SK-N-SH (cell line): Measurements from ENCODE around the gene TAF6L. TPM values are rescaled to one million over a fixed set of nuclear protein-coding genes. Genes with fewer than 3 reads are reported as not detected.

Experiments used
- CTCF ChIA-PET: fragments of 300-600, 350-600 bp; formaldehyde crosslinking; extraction: SDS; loops from one replicate; lab custom pipeline; 2021; lab: Yijun Ruan, JAX
- POLR2A ChIA-PET: fragments of 350-600 bp; sonication (Branson Sonifier 250); formaldehyde crosslinking; extraction: SDS; loops from one replicate; lab custom pipeline; 2020; ENCODE audit warnings: antibody characterized with exemption, inconsistent platforms; lab: Yijun Ruan, JAX
- DNase-seq: peaks from one replicate; pipeline ENCODE4 v3.0.0; 2012
- H2AFZ ChIP-seq: fragments of 200-600 bp; sonication (generic); 2 replicates; pipeline ENCODE4 v1.8.1; 2016; ENCODE audit warnings: antibody characterized with exemption, mild to moderate bottlenecking, low read depth
- H3F3A ChIP-seq: fragments of 200-600 bp; sonication (generic); replicated peaks from 2 replicates; pipeline ENCODE3; 2016; ENCODE audit warnings: antibody characterized with exemption, mild to moderate bottlenecking; ENCODE audit not compliant: insufficient read depth
- H3K27ac ChIP-seq, 2 experiments: fragments of 200-500 bp in 1 of 2; fragments of 200-600 bp in 1 of 2; sonication (Bioruptor generic) in 1 of 2; sonication (generic), shearing (Covaris generic) in 1 of 2; 2 replicates each; pipeline versions ENCODE4 v1.5.1 to v1.6.1; 2014 to 2016; ENCODE audit warnings: low read depth in 2 of 2, inconsistent platforms in 1 of 2, low read length in 1 of 2, mild to moderate bottlenecking in 1 of 2, mixed read lengths in 1 of 2
- H3K27me3 ChIP-seq: fragments of 200-600 bp; sonication (generic), shearing (Covaris generic); 2 replicates; pipeline ENCODE4 v1.6.1; 2016; ENCODE audit warnings: mixed run types; ENCODE audit not compliant: insufficient read depth
- H3K36me3 ChIP-seq, 2 experiments: fragments of 200-500 bp in 1 of 2; fragments of 200-600 bp in 1 of 2; sonication (Bioruptor generic) in 1 of 2; sonication (generic) in 1 of 2; replicated peaks in 1 of 2; 2 replicates each; pipeline versions ENCODE3 to v1.5.1; 2014 to 2016; ENCODE audit warnings: low read length in 1 of 2, mild to moderate bottlenecking in 1 of 2; ENCODE audit not compliant: insufficient read depth in 2 of 2, control insufficient read depth in 1 of 2
- H3K4me1 ChIP-seq, 2 experiments: fragments of 200-500 bp in 1 of 2; fragments of 200-600 bp in 1 of 2; sonication (Bioruptor generic) in 1 of 2; sonication (generic), shearing (Covaris generic) in 1 of 2; 2 replicates each; pipeline versions ENCODE4 v1.5.1 to v1.6.1; 2014 to 2016; ENCODE audit warnings: low read depth in 1 of 2, low read length in 1 of 2, mixed run types in 1 of 2; ENCODE audit not compliant: insufficient read depth in 2 of 2, control insufficient read depth in 1 of 2
- H3K4me2 ChIP-seq: fragments of 200-600 bp; sonication (generic), shearing (Covaris generic); 2 replicates; pipeline ENCODE4 v1.6.1; 2017; ENCODE audit warnings: mixed run types
- H3K4me3 ChIP-seq, 2 experiments: fragments of 200-500 bp in 1 of 2; fragments of 200-600 bp in 1 of 2; sonication (Bioruptor generic) in 1 of 2; sonication (generic), shearing (Covaris generic) in 1 of 2; 2 replicates each; pipeline versions ENCODE4 v1.5.1 to v1.8.1; 2014 to 2016; ENCODE audit warnings: low read depth in 2 of 2, inconsistent platforms in 1 of 2, low read length in 1 of 2, mild to moderate bottlenecking in 1 of 2, mixed read lengths in 1 of 2, moderate library complexity in 1 of 2
- H3K79me2 ChIP-seq: fragments of 200-600 bp; sonication (generic); 2 replicates; pipeline ENCODE4 v1.8.1; 2017; ENCODE audit warnings: mild to moderate bottlenecking; ENCODE audit not compliant: insufficient read depth
- H3K9ac ChIP-seq: fragments of 200-600 bp; sonication (generic); 2 replicates; pipeline ENCODE4 v1.6.1; 2017; ENCODE audit warnings: mixed run types
- H3K9me2 ChIP-seq: fragments of 200-600 bp; sonication (generic); 2 replicates; pipeline ENCODE4 v1.6.1; 2017; ENCODE audit warnings: mixed run types
- H3K9me3 ChIP-seq: fragments of 200-600 bp; sonication (generic); 2 replicates; pipeline ENCODE4 v1.6.1; 2017; ENCODE audit warnings: mixed run types, mild to moderate bottlenecking, moderate library complexity
- H4K20me1 ChIP-seq: fragments of 200-600 bp; sonication (generic); 2 replicates; pipeline ENCODE4 v1.6.1; 2017; ENCODE audit warnings: mild to moderate bottlenecking, mixed run types; ENCODE audit not compliant: insufficient read depth
- EP300 ChIP-seq, 2 experiments: IDR thresholded peaks; 2 replicates each; pipeline versions ENCODE4 v1.4.0 to v1.6.1; 2012; ENCODE audit warnings: borderline replicate concordance in 1 of 2, low read depth in 1 of 2, low read length in 1 of 2
- FOSL2 ChIP-seq: IDR thresholded peaks from 2 replicates; pipeline ENCODE4 v1.4.0; 2012; ENCODE audit warnings: low read depth, mild to moderate bottlenecking, moderate library complexity, borderline replicate concordance
- FOXM1 ChIP-seq: IDR thresholded peaks from 2 replicates; pipeline ENCODE4 v1.4.0; 2012; ENCODE audit warnings: low read depth, mild to moderate bottlenecking
- GABPA ChIP-seq: IDR thresholded peaks from 2 replicates; pipeline ENCODE4 v1.4.0; 2012; ENCODE audit warnings: low read depth, mild to moderate bottlenecking
- IRF3 ChIP-seq: fragments of 150-350 bp; IDR thresholded peaks from 2 replicates; pipeline ENCODE4 v1.6.1; 2016; ENCODE audit warnings: mild to moderate bottlenecking, low read depth, low read length
- NFIC ChIP-seq: IDR thresholded peaks from 2 replicates; pipeline ENCODE4 v1.4.0; 2012; ENCODE audit warnings: borderline replicate concordance
- NRF1 ChIP-seq: IDR thresholded peaks from 2 replicates; pipeline ENCODE4 v1.6.1; 2012; ENCODE audit warnings: low read depth, mild to moderate bottlenecking, low read length
- RFX5 ChIP-seq: IDR thresholded peaks from 2 replicates; pipeline ENCODE4 v1.6.1; 2012; ENCODE audit warnings: mild to moderate bottlenecking, improper control_type of control experiment, low read length
- SIN3A ChIP-seq: IDR thresholded peaks from 2 replicates; pipeline ENCODE4 v1.6.1; 2012; ENCODE audit warnings: low read depth, mild to moderate bottlenecking, low read length, moderate library complexity, borderline replicate concordance
- SMC3 ChIP-seq: IDR thresholded peaks from 2 replicates; pipeline ENCODE4 v1.6.1; 2012; ENCODE audit warnings: low read depth, low read length, improper control_type of control experiment
- TAF1 ChIP-seq: IDR thresholded peaks from 2 replicates; pipeline ENCODE4 v1.6.1; 2012; ENCODE audit warnings: low read depth, mild to moderate bottlenecking, low read length, moderate library complexity, borderline replicate concordance
- USF1 ChIP-seq: IDR thresholded peaks from 2 replicates; pipeline ENCODE4 v1.4.0; 2012; ENCODE audit warnings: low read depth, borderline replicate concordance
- WGBS: methylation state at CpG from one replicate; pipeline ENCODE4 v1.1.6; 2017; ENCODE audit warnings: low lambda C conversion rate; 5-methylcytosine and 5-hydroxymethylcytosine counted together
- polyA plus RNA-seq, 3 experiments: library from polyadenylated mRNA; depleted of rRNA; stranded (reverse); fragments of >200 nt; gene quantifications; 2 replicates each; pipeline ENCODE4 v1.2.3, GENCODE V29; 2012
- TF ChIP-seq, protein P1 (sequence below): fragments of 200-600 bp; sonication (generic); IDR thresholded peaks from 2 replicates; pipeline ENCODE4 v1.6.1; 2017; ENCODE audit warnings: antibody characterized with exemption, mild to moderate bottlenecking, moderate library complexity

TAF6L gene
- polyA plus RNA-seq, 1 of the 3 experiments (the other 2 are of a cell fraction), result 33.6 TPM

DNA sequence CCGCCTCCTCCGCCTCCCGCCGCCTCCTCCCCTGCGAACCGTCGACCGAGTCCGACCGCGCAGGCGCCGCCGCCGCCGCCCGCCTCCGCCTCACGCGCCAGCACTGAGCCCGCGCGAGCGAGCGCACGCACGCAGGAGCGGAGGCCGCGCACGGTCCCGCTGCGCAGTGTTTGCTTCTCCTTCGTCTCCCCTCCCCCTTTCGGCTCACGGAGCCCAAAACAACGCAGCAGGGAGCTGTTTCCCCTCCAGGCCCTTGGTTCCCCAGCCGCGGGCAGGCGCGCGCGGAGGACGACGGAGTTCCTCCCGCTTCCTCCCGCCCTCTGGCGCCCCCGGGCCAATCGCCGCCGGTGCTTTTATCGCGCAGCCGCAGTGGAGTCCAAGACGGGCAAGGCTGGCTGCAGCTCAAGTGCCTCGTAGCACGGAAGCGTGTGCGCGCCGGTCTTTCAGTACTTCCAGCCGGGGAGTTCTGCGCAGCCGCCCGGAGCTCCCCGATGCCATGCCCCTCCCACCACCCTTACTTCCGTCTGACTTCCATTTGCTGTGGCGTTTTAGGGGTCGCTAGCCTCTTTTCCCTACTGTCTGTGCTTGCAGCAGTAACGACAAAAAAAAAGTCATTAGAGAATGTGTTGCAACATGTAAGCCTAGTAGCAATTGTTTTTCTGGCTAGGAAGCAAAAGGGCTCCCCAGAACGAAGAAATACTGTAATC, 43.9 kb upstream of the TAF6L start, which contains the start of gene HNRNPUL2 (continued):
- TF ChIP-seq NFIC, result no peak
- TF ChIP-seq IRF3, result no peak
- TF ChIP-seq SIN3A, result peak; percentile 80; the same call in 1 of the 2 replicates
- no peak for TF ChIP-seq SMC3
- TF ChIP-seq, protein P1, sequence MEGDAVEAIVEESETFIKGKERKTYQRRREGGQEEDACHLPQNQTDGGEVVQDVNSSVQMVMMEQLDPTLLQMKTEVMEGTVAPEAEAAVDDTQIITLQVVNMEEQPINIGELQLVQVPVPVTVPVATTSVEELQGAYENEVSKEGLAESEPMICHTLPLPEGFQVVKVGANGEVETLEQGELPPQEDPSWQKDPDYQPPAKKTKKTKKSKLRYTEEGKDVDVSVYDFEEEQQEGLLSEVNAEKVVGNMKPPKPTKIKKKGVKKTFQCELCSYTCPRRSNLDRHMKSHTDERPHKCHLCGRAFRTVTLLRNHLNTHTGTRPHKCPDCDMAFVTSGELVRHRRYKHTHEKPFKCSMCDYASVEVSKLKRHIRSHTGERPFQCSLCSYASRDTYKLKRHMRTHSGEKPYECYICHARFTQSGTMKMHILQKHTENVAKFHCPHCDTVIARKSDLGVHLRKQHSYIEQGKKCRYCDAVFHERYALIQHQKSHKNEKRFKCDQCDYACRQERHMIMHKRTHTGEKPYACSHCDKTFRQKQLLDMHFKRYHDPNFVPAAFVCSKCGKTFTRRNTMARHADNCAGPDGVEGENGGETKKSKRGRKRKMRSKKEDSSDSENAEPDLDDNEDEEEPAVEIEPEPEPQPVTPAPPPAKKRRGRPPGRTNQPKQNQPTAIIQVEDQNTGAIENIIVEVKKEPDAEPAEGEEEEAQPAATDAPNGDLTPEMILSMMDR, result no peak; the same call in 1 of the 2 replicates
- peak; percentile 72 for TF ChIP-seq GABPA
- TF ChIP-seq FOXM1, result no peak

DNA sequence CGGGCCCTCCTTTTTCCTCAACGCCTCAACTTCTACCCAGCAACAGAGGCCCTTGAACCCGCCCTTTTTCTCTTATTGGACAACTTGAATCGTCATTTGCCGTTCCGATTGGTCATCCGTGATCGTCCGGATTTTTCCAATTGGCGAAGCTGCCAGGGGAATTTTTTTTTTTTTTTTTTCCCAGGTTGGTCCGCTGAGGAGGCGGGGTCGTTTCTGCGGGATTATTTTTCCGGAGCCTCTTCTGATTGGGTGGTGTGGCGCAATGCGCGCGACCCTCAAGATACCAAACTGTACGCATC, 43.4 kb upstream of the TAF6L start:
- H3F3A ChIP-seq, result peaks cover 31% of the 10 kb centered on the region
- no peaks in the 10 kb centered on the region for H3K27me3 ChIP-seq
- peaks cover 12 to 21% of the 10 kb centered on the region in 2 experiments; a peak in 3 of 4 replicates for H3K4me1 ChIP-seq
- CTCF ChIA-PET, result interaction anchor here (1.2 to 2.3 kb wide), 6 partner anchors 12 to 59 kb away, joined by 3 to 8 read pairs (median 4); partner anchors contain the start of genes BSCL2 and POLR2G
- WGBS, result under 1% methylated on average over 20 of the region's 20 CpGs
- H3K4me3 ChIP-seq, result peak overlapping the region; percentile 89 to 92
- H3K27ac ChIP-seq, result peak overlapping the region; percentile 99
- H3K9me3 ChIP-seq, result no peaks in the 10 kb centered on the region
- peak overlapping the region; percentile 99 for H2AFZ ChIP-seq
- POLR2A ChIA-PET, result interaction anchor here (0.8 to 4.5 kb wide), 15 partner anchors 18 to 162 kb away, joined by 3 to 33 read pairs (median 10); partner anchors contain the start of genes B3GAT3, C11orf98, CSKMT and LBHD1
- H3K9me2 ChIP-seq, result no peaks in the 10 kb centered on the region
- peaks cover 84% of the 10 kb centered on the region for H3K79me2 ChIP-seq
- TF ChIP-seq FOSL2 (no peak), IRF3 (peak; percentile 65), SMC3 (no peak), FOXM1 (peak; percentile 78; the same call in 1 of the 2 replicates), USF1 (no peak), RFX5 (peak; percentile 99), EP300 (IDR thresholded peaks at IDR 0.05; ENCODE audit: borderline replicate concordance in 1 of 2, low read depth in 1 of 2, low read length in 1 of 2) (peak in 1 of 2 experiments; percentile 13; a peak in 3 of 4 replicates), TAF1 (peak; percentile 39; the same call in 1 of the 2 replicates), SIN3A (no peak), NRF1 (peak; percentile 39; the same call in 1 of the 2 replicates)
- H3K36me3 ChIP-seq, result peaks cover 21 to 33% of the 10 kb centered on the region in 2 experiments
- H3K9ac ChIP-seq, result peak overlapping the region; percentile 88
- DNase-seq, result peak; percentile 83
- H4K20me1 ChIP-seq, result peaks cover 36% of the 10 kb centered on the region
- peak overlapping the region; percentile 93 for H3K4me2 ChIP-seq
